ENCODE data around the gene PPP6R3. TPM values are rescaled to one million over a fixed set of nuclear protein-coding genes. Genes with fewer than 3 reads are reported as not detected.

Gene PPP6R3
- total RNA-seq, 4 donors from 2014 or later: 238 to 334 (median 268) TPM

DNA sequence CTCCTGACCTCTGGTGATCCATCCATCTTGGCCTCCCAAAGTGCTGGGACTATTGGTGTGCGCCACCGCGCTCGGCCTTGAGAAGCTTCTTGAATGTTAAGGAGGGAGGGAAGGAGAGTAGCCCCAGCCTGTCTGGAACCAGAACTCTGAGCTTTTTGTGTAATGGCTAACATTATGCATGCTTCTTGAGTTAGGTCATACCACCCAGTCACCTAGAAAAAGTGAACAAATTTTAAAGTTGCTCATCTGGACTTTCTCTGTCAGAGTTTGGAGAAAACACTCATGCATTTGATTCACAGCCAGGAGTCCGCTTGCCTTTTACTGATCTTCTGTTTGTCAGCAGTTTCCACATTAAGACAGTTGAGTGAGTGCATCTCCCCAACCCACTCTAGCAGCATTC, 82.1 kb downstream of the PPP6R3 start:
- DNase-seq: no peak
- no peaks in the 10 kb centered on the region for H3K9me3 ChIP-seq
- H3K27ac ChIP-seq: no peak overlapping the region
- H3K4me3 ChIP-seq (replicated peaks in 1 of 3): no peak overlapping the region
- intact Hi-C loops (cut with DNase I): no loop called here
- 90 to 98% methylated on average over 5 of the region's 5 CpGs for WGBS, 2 donors
- no peaks in the 10 kb centered on the region for H3K27me3 ChIP-seq
- H3K36me3 ChIP-seq: peaks cover 0 to 5% of the 10 kb centered on the region in 2 donors
- H3K4me1 ChIP-seq: peaks cover 24 to 45% of the 10 kb centered on the region in 2 donors
- no peak for TF ChIP-seq POLR2A (IDR thresholded peaks at IDR 0.05)
- TF ChIP-seq, protein P1, sequence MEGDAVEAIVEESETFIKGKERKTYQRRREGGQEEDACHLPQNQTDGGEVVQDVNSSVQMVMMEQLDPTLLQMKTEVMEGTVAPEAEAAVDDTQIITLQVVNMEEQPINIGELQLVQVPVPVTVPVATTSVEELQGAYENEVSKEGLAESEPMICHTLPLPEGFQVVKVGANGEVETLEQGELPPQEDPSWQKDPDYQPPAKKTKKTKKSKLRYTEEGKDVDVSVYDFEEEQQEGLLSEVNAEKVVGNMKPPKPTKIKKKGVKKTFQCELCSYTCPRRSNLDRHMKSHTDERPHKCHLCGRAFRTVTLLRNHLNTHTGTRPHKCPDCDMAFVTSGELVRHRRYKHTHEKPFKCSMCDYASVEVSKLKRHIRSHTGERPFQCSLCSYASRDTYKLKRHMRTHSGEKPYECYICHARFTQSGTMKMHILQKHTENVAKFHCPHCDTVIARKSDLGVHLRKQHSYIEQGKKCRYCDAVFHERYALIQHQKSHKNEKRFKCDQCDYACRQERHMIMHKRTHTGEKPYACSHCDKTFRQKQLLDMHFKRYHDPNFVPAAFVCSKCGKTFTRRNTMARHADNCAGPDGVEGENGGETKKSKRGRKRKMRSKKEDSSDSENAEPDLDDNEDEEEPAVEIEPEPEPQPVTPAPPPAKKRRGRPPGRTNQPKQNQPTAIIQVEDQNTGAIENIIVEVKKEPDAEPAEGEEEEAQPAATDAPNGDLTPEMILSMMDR (IDR thresholded peaks at IDR 0.05): no peak

GRCh38 chr11:68543594-68543993, 83.0 kb downstream of the PPP6R3 start:
- WGBS, 2 donors: 81 to 85% methylated on average over 8 of the region's 8 CpGs
- Histone ChIP-seq H3K36me3 (peaks cover 5 to 7% of the 10 kb centered on the region in 2 donors), H3K4me1 (peaks cover 22 to 42% of the 10 kb centered on the region in 2 donors)

DNA sequence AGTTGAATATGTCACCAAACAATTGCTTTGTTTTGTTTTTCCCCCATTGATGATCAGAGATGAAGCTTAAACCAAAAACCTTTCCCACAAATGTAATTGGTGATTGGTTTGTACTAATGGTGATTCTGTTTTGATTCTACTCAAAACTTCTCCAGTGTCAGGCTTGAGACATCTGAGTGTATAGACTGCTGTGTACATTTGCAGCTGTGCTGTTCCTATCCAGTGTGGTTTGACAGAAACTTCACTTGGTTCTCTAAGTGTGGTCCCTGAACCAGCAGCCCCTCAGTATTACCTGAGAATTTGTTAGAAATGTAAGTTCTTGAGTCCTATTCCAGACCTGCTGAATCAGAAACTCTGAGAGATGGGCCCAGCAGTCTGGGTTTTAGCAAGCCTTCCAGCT, 84.8 kb downstream of the PPP6R3 start:
- Histone ChIP-seq H3K27ac (peak overlapping the region; percentile 37 to 56 (median 53)), H3K27me3 (no peaks in the 10 kb centered on the region)
- intact Hi-C loops (cut with DNase I): no loop called here

More at GRCh38 chr11:68543594-68543993, 83.0 kb downstream of the PPP6R3 start:
- Histone ChIP-seq H3K4me3 (replicated peaks in 1 of 3) (no peak overlapping the region), H3K9me3 (no peaks in the 10 kb centered on the region), H3K27me3 (no peaks in the 10 kb centered on the region), H3K27ac (no peak overlapping the region)
- TF ChIP-seq, protein P1 (IDR thresholded peaks at IDR 0.05): no peak
- no peak for TF ChIP-seq POLR2A (IDR thresholded peaks at IDR 0.05)
- intact Hi-C loops (cut with DNase I): no loop called here
- no peak for DNase-seq

DNA sequence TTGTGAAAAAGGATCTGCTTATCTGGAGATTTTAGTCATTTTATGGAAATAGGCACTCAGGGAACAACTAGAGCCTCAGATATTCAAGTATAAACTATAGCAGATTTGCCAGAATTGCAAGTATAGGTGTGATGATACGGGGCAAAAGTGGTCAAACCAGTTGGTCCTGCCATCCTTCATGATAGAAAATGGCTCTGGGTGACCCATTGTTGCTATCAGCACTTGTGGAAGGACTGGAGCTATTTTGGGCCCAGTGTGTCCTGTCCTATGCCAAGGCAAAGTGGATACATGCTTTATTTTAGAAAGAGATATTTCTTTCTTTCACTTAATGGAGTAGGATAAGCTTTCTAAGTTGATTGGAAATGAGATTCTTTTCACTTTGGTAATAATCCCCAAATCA, 85.2 kb downstream of the PPP6R3 start:
- 39 to 40% methylated on average over 1 of the region's 1 CpG for WGBS, 2 donors
- Histone ChIP-seq H3K27me3 (no peaks in the 10 kb centered on the region), H3K4me1 (peaks cover 22 to 61% of the 10 kb centered on the region in 2 donors), H3K9me3 (no peaks in the 10 kb centered on the region), H3K36me3 (peaks cover 0 to 10% of the 10 kb centered on the region in 2 donors), H3K4me3 (replicated peaks in 1 of 3) (no peak overlapping the region), H3K27ac (peak overlapping the region; percentile 37 to 56 (median 53))
- intact Hi-C loops (cut with DNase I): no loop called here
- TF ChIP-seq POLR2A (IDR thresholded peaks at IDR 0.05): no peak
- TF ChIP-seq, protein P1 (IDR thresholded peaks at IDR 0.05): no peak
- DNase-seq: peak; percentile 69 to 73

More for the DNA sequence above, 84.8 kb downstream of the PPP6R3 start:
- H3K4me3 ChIP-seq (replicated peaks in 1 of 3): no peak overlapping the region
- no peaks in the 10 kb centered on the region for H3K9me3 ChIP-seq
- H3K36me3 ChIP-seq: peaks cover 0 to 10% of the 10 kb centered on the region in 2 donors
- peaks cover 22 to 57% of the 10 kb centered on the region in 2 donors for H3K4me1 ChIP-seq
- DNase-seq: no peak
- TF ChIP-seq, protein P1 (IDR thresholded peaks at IDR 0.05): no peak
- no peak for TF ChIP-seq POLR2A (IDR thresholded peaks at IDR 0.05)

GRCh38 chr11:68546555-68546954, 86.0 kb downstream of the PPP6R3 start:
- Histone ChIP-seq H3K27me3 (no peaks in the 10 kb centered on the region), H3K36me3 (peaks cover 0 to 10% of the 10 kb centered on the region in 2 donors), H3K4me3 (replicated peaks in 1 of 3) (no peak overlapping the region), H3K4me1 (peaks cover 22 to 64% of the 10 kb centered on the region in 2 donors), H3K9me3 (no peaks in the 10 kb centered on the region), H3K27ac (peak overlapping the region in 2 of 3 donors; percentile 53 to 56)
- no peak for TF ChIP-seq POLR2A (IDR thresholded peaks at IDR 0.05)
- TF ChIP-seq, protein P1 (IDR thresholded peaks at IDR 0.05): no peak
- intact Hi-C loops (cut with DNase I): no loop called here
- DNase-seq: no peak
- 90 to 91% methylated on average over 4 of the region's 4 CpGs for WGBS, 2 donors

All from thyroid gland (tissue), 4 donors.